ENCODE measurements around the gene AGFG2.

The AGFG2 gene

GRCh38 chr7:100570954-100571828, 32.2 kb downstream of the AGFG2 start:
- no peak overlapping the region for H3K4me3 ChIP-seq (ENCODE audit: low read depth, low read length)
- no peak for DNase-seq (ENCODE audit: low read depth, low spot score)
- in situ Hi-C loops (cut with HindIII; ENCODE audit: low sequenced_read_pairs), result no loop called here
- TF ChIP-seq CTCF (IDR thresholded peaks at IDR 0.05; ENCODE audit: low read depth, low read length), result no peak

GRCh38 chr7:100571829-100572116, 32.8 kb downstream of the AGFG2 start:
- H3K4me3 ChIP-seq (ENCODE audit: low read depth, low read length), result no peak overlapping the region
- in situ Hi-C loops (cut with HindIII; ENCODE audit: low sequenced_read_pairs), result no loop called here
- DNase-seq (ENCODE audit: low read depth, low spot score), result no peak
- TF ChIP-seq CTCF (IDR thresholded peaks at IDR 0.05; ENCODE audit: low read depth, low read length), result no peak

- no peak for DNase-seq (ENCODE audit: low read depth, low spot score)
- H3K4me3 ChIP-seq (ENCODE audit: low read depth, low read length), result no peak overlapping the region
- no peak for TF ChIP-seq CTCF (IDR thresholded peaks at IDR 0.05; ENCODE audit: low read depth, low read length)
- in situ Hi-C loops (cut with HindIII; ENCODE audit: low sequenced_read_pairs), result no loop called here
Observed at GRCh38 chr7:100572281-100572948, 33.4 kb downstream of the AGFG2 start.

- DNase-seq (ENCODE audit: low read depth, low spot score), result no peak
- no peak overlapping the region for H3K4me3 ChIP-seq (ENCODE audit: low read depth, low read length)
- TF ChIP-seq CTCF (IDR thresholded peaks at IDR 0.05; ENCODE audit: low read depth, low read length), result no peak
- in situ Hi-C loops (cut with HindIII; ENCODE audit: low sequenced_read_pairs), result no loop called here
Observed at GRCh38 chr7:100572949-100573675, 34.1 kb downstream of the AGFG2 start.

GRCh38 chr7:100573691-100574361, 34.8 kb downstream of the AGFG2 start, which contains the start of gene SAP25:
Gene SAP25 (minus strand): TSS chr7:100573900. CDS start chr7:100573742, 158 bp downstream.
- in situ Hi-C loops (cut with HindIII; ENCODE audit: low sequenced_read_pairs), result no loop called here
- no peak for DNase-seq (ENCODE audit: low read depth, low spot score)
- peak; percentile 30 for TF ChIP-seq CTCF (IDR thresholded peaks at IDR 0.05; ENCODE audit: low read depth, low read length)
- no peak within 1 kb of the TSS for H3K4me3 ChIP-seq (ENCODE audit: low read depth, low read length)

Data from astrocyte of the spinal cord (primary cell).